Spleen (tissue), 11 donors: ENCODE results near the gene STAT4. TPM values are rescaled to one million over a fixed set of nuclear protein-coding genes. Genes with fewer than 3 reads are reported as not detected.

Experiments used
- DNase-seq: peaks from one replicate; pipeline ENCODE4 v3.0.0-alpha.2; 2020
- H3K27ac ChIP-seq, 8 donors: fragments of 200-600 bp; sonication (generic) in 7 of 8; 1 replicate in 4 of 8; 2 replicates in 4 of 8; pipeline versions ENCODE4 v1.5.0 to v1.8.0; 2016 to 2021; ENCODE audit warnings: inconsistent platforms in 4 of 8, mild to moderate bottlenecking in 4 of 8, moderate library complexity in 1 of 8
- H3K27me3 ChIP-seq, 7 donors: fragments of 200-600 bp; sonication (generic) in 6 of 7; replicated peaks in 1 of 7; 1 replicate in 4 of 7; 2 replicates in 3 of 7; pipeline versions ENCODE4 v1.5.0 to v1.8.0; 2016 to 2021; ENCODE audit warnings: inconsistent platforms in 3 of 7, mild to moderate bottlenecking in 1 of 7
- H3K36me3 ChIP-seq, 6 donors: fragments of 200-600 bp; sonication (generic) in 5 of 6; 1 replicate in 4 of 6; 2 replicates in 2 of 6; pipeline versions ENCODE4 v1.5.0 to v1.8.0; 2016 to 2021; ENCODE audit warnings: inconsistent platforms in 2 of 6
- H3K4me1 ChIP-seq, 6 donors: fragments of 200-600 bp; sonication (generic) in 5 of 6; 1 replicate in 3 of 6; 2 replicates in 3 of 6; pipeline versions ENCODE4 v1.5.0 to v1.8.0; 2016 to 2021; ENCODE audit warnings: inconsistent platforms in 3 of 6
- H3K4me3 ChIP-seq, 8 donors: fragments of 200-600 bp; sonication (generic) in 7 of 8; 1 replicate in 4 of 8; 2 replicates in 4 of 8; pipeline versions ENCODE4 v1.5.0 to v1.8.0; 2016 to 2021; ENCODE audit warnings: inconsistent platforms in 4 of 8, mild to moderate bottlenecking in 4 of 8, moderate library complexity in 2 of 8
- H3K9me3 ChIP-seq, 8 donors: fragments of 200-600 bp; sonication (generic) in 7 of 8; 1 replicate in 4 of 8; 2 replicates in 4 of 8; pipeline versions ENCODE4 v1.5.0 to v1.8.0; 2016 to 2021; ENCODE audit warnings: inconsistent platforms in 4 of 8
- POLR2A ChIP-seq, 3 donors: fragments of 450-650 bp; IDR thresholded peaks; one replicate each; pipeline ENCODE4 v1.5.1; 2017; ENCODE audit warnings: antibody characterized with exemption in 3 of 3, mild to moderate bottlenecking in 1 of 3
- POLR2AphosphoS5 ChIP-seq, 3 donors: sonication (generic); formaldehyde crosslinking; IDR thresholded peaks; one replicate each; pipeline ENCODE4 v1.5.1; 2017; ENCODE audit warnings: antibody characterized with exemption in 3 of 3
- WGBS, 5 donors: extraction: QIAGEN DNeasy Blood & Tissue Kit in 3 of 5; methylation state at CpG; one replicate each; pipeline versions ENCODE4 v1.1.5 to v1.1.7; 2013 to 2018; 5-methylcytosine and 5-hydroxymethylcytosine counted together
- intact Hi-C: fragments of 100-400 bp; cut with DNase I; formaldehyde crosslinking; loops from one replicate; pipeline ENCODE4 v1.15.0; 2023; ENCODE audit warnings: low total_unique reads
- polyA plus RNA-seq, 3 donors: library from polyadenylated mRNA; stranded (reverse); fragments of 200-250 nt; gene quantifications; one replicate each; pipeline ENCODE4 v1.2.1, GENCODE V29; 2013
- total RNA-seq, 7 donors: library from RNA; depleted of rRNA in 3 of 7; stranded (reverse); fragments of >200 nt in 3 of 7; fragmentation: NEBNext Ultra II Directional in 4 of 7; extraction: Animal tissue kit (Norgen Biotek cat#: 25700) in 4 of 7; gene quantifications; one replicate each; pipeline versions ENCODE4 v1.1.0 to v1.2.1, GENCODE V29; 2016 to 2021
- TF ChIP-seq, protein P1 (sequence below), 11 experiments: fragments of 200-600 bp in 7 of 11; fragments of 450-650 bp in 4 of 11; sonication (generic) in 4 of 11; IDR thresholded peaks in 8 of 11; conservative IDR thresholded peaks in 3 of 11; 1 replicate in 7 of 11; 2 replicates in 4 of 11; pipeline versions ENCODE4 v1.4.0 to v1.8.0; 2016 to 2021; ENCODE audit warnings: antibody characterized with exemption in 11 of 11, inconsistent platforms in 4 of 11, mild to moderate bottlenecking in 1 of 11
- donor health status: healthy with polysubstance abuse.
- donor health status: DM: no; HTN: no; CAD: no; lungs with moderate emphysema.
- donor health status: DM: no; HTN: no; CAD: no.
- donor health status: Bipolar disorder and iron deficiency.
- donor health status: healthy.
- donor health status: DM: no; HTN: no; CAD: no.
- donor health status: DM: yes; HTN: yes; CAD: no.

Gene STAT4
- total and polyA plus RNA-seq, 10 donors = 4.0 to 36.7 (median 25.6) TPM

DNA sequence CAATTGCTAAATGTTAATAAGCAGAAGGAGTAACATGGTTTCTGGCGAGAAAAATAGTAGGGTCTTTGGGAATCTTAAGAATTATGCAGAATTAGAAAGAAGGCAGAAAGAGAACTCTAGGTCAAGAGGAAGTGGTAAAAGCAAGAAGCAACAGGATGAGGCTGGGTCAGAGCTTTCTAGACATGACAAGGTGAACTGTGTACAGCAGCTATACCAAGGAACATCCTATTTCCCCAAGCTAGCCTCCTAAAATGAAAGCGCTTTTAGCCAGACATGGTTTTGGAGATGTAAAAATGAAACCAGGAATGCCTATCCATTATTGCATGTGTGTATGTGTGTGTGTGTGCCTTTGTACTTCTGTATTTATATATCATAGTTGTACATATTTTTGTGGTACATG, 94.6 kb downstream of the STAT4 start:
- Histone ChIP-seq H3K9me3 (no peaks in the 10 kb centered on the region), H3K27ac (peak overlapping the region in 4 of 8 donors; percentile 14 to 58 (median 44)), H3K36me3 (no peaks in the 10 kb centered on the region), H3K4me3 (no peak overlapping the region), H3K27me3 (no peaks in the 10 kb centered on the region), H3K4me1 (peaks cover 0 to 53% (median 23%) of the 10 kb centered on the region in 6 donors)
- 33 to 63% (median 49%) methylated on average over 2 of the region's 2 CpGs for WGBS, 5 donors
- no peak for DNase-seq
- intact Hi-C loops = loop anchor here (10.0 kb wide), 1 partner anchor 459 kb away; no protein-coding TSS in a partner anchor
- TF ChIP-seq POLR2A (IDR thresholded peaks at IDR 0.05) (no peak), POLR2AphosphoS5 (IDR thresholded peaks at IDR 0.05) (peak in 1 of 3 donors; percentile 34)

DNA sequence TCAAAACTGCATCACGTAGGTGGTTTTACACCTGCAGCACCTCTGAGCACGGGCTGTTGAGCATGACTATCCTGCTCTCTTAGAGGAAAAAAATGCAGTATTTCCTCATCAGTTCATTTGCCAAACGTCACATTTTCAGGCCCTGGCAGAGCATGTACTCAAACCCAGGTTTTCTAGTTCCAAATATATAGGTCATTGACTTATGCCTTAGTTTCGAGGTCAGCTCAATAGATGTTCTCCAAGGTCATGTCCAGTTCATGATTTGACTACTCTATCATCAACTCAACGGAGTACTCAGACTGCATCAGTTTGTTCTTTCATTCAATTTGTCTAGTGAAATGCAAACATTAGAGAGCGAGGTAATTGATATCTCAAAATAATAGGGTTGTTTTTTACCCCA, 97.5 kb downstream of the STAT4 start:
- TF ChIP-seq POLR2AphosphoS5 (IDR thresholded peaks at IDR 0.05) (no peak), POLR2A (IDR thresholded peaks at IDR 0.05) (no peak)
- TF ChIP-seq, protein P1, sequence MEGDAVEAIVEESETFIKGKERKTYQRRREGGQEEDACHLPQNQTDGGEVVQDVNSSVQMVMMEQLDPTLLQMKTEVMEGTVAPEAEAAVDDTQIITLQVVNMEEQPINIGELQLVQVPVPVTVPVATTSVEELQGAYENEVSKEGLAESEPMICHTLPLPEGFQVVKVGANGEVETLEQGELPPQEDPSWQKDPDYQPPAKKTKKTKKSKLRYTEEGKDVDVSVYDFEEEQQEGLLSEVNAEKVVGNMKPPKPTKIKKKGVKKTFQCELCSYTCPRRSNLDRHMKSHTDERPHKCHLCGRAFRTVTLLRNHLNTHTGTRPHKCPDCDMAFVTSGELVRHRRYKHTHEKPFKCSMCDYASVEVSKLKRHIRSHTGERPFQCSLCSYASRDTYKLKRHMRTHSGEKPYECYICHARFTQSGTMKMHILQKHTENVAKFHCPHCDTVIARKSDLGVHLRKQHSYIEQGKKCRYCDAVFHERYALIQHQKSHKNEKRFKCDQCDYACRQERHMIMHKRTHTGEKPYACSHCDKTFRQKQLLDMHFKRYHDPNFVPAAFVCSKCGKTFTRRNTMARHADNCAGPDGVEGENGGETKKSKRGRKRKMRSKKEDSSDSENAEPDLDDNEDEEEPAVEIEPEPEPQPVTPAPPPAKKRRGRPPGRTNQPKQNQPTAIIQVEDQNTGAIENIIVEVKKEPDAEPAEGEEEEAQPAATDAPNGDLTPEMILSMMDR (IDR thresholded peaks at IDR 0.05 in 8 of 11, conservative IDR thresholded peaks at IDR 0.05 in 3 of 11) = no peak
- DNase-seq = no peak
- no peak overlapping the region for H3K4me3 ChIP-seq
- no peaks in the 10 kb centered on the region for H3K9me3 ChIP-seq
- H3K27me3 ChIP-seq = no peaks in the 10 kb centered on the region
- H3K4me1 ChIP-seq = peaks cover 0 to 65% (median 26%) of the 10 kb centered on the region in 6 donors
- intact Hi-C loops = loop anchor here (5.0 to 10.0 kb wide), 2 partner anchors 99 to 462 kb away; partner anchors contain the start of gene STAT4
- 73 to 87% (median 74%) methylated on average over 6 of the region's 6 CpGs for WGBS, 5 donors
- no peaks in the 10 kb centered on the region for H3K36me3 ChIP-seq
- no peak overlapping the region for H3K27ac ChIP-seq

DNA sequence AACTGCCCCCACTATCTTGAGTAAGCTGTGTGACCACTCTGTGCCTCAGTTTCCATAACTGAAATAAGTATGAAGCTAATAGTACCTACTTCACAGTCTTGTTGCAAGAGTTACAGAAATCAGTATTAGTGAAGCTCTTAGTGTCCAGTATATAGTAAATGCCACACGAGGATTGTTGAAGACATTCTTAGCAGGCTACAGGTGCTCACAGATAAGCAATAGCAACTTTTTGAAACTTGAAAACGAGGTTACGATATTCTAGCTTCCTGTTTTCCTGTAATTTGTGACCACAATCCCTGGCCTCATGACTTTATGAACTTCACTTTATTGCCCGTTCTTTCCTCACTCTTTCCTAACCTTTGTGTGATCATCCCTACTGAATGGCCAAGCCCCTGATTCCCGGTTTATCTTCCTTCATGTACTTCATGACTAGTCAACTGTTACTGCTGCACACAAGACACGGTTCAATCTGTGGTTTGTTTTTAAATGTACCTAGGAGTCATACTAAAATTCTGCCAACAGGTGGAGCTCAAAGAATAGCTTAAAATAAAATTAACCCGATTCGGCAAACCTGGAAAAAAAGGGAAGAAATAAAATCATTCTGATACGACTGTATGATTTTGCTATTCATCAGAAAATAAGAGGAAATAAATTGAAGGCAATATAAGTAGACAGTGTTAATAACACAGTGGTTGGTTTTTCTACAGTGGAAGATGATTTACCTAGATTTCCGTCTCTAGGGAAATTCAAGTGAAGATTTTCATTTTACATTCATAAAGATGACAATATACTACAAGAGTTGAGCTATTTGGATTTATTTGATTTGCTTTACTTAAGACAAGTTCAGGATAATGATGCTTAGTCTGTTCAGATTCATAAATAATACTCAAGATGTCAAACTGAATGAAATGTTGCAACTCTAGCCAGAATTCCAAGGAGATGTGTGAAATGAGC, 98.7 kb downstream of the STAT4 start:
- intact Hi-C loops = loop anchor here (5.0 to 10.0 kb wide), 2 partner anchors 100 to 463 kb away; partner anchors contain the start of gene STAT4
- Histone ChIP-seq H3K4me1 (peaks cover 0 to 57% (median 26%) of the 10 kb centered on the region in 6 donors), H3K4me3 (no peak overlapping the region), H3K27ac (peak overlapping the region in 3 of 8 donors; percentile 51 to 59 (median 52)), H3K27me3 (no peaks in the 10 kb centered on the region), H3K36me3 (no peaks in the 10 kb centered on the region), H3K9me3 (no peaks in the 10 kb centered on the region)
- DNase-seq = no peak
- TF ChIP-seq, protein P1 (IDR thresholded peaks at IDR 0.05 in 8 of 11, conservative IDR thresholded peaks at IDR 0.05 in 3 of 11) = peak in 10 of 11 experiments; percentile 38 to 81 (median 66)
- no peak for TF ChIP-seq POLR2AphosphoS5 (IDR thresholded peaks at IDR 0.05)
- WGBS, 5 donors = 9 to 14% (median 13%) methylated on average over 10 of the region's 10 CpGs

DNA sequence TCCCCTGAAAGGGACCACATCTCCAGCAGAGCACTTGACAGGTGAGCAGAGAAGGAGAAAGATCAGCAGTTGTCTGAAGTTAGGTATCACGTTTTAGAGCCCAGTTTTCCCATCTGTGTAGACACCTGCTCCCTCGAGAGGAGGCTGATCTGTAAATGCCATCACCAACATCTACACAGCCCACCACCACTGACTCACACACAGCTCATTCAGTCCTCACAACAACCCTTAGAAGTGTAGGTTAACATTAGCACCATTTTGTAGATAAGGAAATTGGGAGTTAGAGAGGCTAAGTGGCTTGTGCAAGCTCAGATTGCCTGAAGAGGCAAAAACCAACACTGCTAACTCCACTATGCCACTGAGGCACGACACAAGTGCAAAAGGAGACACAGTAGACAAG, 99.6 kb downstream of the STAT4 start:
- DNase-seq = no peak
- H3K36me3 ChIP-seq = no peaks in the 10 kb centered on the region
- 63 to 91% (median 73%) methylated on average over 3 of the region's 3 CpGs for WGBS, 5 donors
- no peaks in the 10 kb centered on the region for H3K27me3 ChIP-seq
- intact Hi-C loops = loop anchor here (5.0 to 10.0 kb wide), 2 partner anchors 101 to 464 kb away; partner anchors contain the start of gene STAT4
- peaks cover 0 to 48% (median 18%) of the 10 kb centered on the region in 6 donors for H3K4me1 ChIP-seq
- no peak overlapping the region for H3K4me3 ChIP-seq
- TF ChIP-seq POLR2AphosphoS5 (IDR thresholded peaks at IDR 0.05) = no peak
- TF ChIP-seq POLR2A (IDR thresholded peaks at IDR 0.05) = no peak
- TF ChIP-seq, protein P1 (IDR thresholded peaks at IDR 0.05 in 8 of 11, conservative IDR thresholded peaks at IDR 0.05 in 3 of 11) = no peak
- H3K9me3 ChIP-seq = no peaks in the 10 kb centered on the region
- peak overlapping the region in 2 of 8 donors; percentile 52 to 59 for H3K27ac ChIP-seq
